ENCODE data around the gene PDE8B.

- TF ChIP-seq GATA2 (IDR thresholded peaks at IDR 0.05; ENCODE audit: low read depth, low read length) (no peak), GATA3 (IDR thresholded peaks at IDR 0.05; ENCODE audit: low read depth, low read length) (no peak)
Observed at GRCh38 chr5:77204967-77205366, 5.5 kb upstream of the PDE8B start.

All from SH-SY5Y (cell line).